Measurements from ENCODE around the gene OR2H2.

DNA sequence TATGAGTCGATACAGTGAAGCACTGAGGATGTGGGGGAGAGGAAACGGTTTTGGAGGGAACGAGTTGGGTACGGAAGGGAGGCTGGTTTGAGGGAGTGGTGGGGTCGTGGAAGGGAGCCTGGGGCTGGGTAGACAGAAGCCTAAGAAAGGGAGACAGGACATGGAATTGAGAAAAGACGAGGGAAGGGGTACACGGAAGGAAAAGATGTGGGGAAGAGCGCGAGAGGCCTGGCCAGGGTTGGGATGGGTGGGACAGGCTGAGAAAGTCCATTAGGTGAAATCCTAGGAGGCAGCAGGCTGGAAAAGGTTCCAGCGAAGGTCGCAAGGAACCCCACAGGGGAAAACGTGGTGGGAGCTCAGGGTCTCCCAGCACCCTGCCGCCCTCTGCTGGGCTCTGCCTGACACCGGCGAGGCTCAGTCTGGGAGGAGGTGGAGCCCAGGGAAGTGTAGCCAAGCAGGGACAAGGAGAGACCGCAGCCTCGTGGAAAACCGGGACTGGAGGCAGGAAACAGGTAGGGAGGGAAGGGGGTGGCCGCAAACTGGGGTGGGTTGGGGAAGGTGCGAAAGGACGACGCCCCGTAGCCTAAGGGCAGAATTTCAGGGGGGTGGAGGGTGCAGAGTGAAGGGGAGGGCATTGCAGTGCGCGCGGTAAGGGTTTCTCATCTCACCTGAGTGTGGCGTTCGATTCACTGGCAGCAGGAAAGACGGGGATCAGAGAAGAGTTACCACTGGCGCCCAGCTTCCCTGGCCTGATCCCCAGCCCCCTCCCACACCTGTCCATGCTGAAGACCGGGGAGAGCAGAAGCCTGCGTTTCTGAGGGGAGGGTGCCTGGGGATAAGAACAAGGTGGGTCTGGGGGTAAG, 43.7 kb downstream of the OR2H2 start:
- 0 out of 2 replicates have a peak, but pooled peaks have one; percentile 47 for TF ChIP-seq SIN3A (IDR thresholded peaks at IDR 0.05; ENCODE audit: borderline replicate concordance, insufficient read depth, low read length)
- TF ChIP-seq TAF1 (IDR thresholded peaks at IDR 0.05; ENCODE audit: borderline replicate concordance, insufficient read depth, low read length) = no peak
- TF ChIP-seq, protein P1, sequence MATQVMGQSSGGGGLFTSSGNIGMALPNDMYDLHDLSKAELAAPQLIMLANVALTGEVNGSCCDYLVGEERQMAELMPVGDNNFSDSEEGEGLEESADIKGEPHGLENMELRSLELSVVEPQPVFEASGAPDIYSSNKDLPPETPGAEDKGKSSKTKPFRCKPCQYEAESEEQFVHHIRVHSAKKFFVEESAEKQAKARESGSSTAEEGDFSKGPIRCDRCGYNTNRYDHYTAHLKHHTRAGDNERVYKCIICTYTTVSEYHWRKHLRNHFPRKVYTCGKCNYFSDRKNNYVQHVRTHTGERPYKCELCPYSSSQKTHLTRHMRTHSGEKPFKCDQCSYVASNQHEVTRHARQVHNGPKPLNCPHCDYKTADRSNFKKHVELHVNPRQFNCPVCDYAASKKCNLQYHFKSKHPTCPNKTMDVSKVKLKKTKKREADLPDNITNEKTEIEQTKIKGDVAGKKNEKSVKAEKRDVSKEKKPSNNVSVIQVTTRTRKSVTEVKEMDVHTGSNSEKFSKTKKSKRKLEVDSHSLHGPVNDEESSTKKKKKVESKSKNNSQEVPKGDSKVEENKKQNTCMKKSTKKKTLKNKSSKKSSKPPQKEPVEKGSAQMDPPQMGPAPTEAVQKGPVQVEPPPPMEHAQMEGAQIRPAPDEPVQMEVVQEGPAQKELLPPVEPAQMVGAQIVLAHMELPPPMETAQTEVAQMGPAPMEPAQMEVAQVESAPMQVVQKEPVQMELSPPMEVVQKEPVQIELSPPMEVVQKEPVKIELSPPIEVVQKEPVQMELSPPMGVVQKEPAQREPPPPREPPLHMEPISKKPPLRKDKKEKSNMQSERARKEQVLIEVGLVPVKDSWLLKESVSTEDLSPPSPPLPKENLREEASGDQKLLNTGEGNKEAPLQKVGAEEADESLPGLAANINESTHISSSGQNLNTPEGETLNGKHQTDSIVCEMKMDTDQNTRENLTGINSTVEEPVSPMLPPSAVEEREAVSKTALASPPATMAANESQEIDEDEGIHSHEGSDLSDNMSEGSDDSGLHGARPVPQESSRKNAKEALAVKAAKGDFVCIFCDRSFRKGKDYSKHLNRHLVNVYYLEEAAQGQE (IDR thresholded peaks at IDR 0.05; ENCODE audit: insufficient read depth in 1 of 2, low read depth in 2 of 2, low read length in 2 of 2) = 0 out of 4 replicates have a peak, but pooled peaks of 1 of the 2 experiments have one; percentile 20

All from PFSK-1 (cell line).